ENCODE measurements around the gene PRKACA. TPM values are rescaled to one million over a fixed set of nuclear protein-coding genes. Genes with fewer than 3 reads are reported as not detected.
"Not testable (repeated sequence)": the region's sequence is repeated elsewhere in the genome, so short reads cannot be mapped to it uniquely, and the experiment has no call there.

The PRKACA gene
- total and polyA plus RNA-seq, 2 donors (not counting 3 experiments of a cell fraction or from before 2014, with no cell fraction given) = 44.2 to 97.5 TPM

GRCh38 chr19:14042659-14043608 lies 74.6 kb downstream of the PRKACA start:
- H3K79me2 ChIP-seq (ENCODE audit: control insufficient read depth, insufficient read depth, low read length); H3K9me1 ChIP-seq (replicated peaks; ENCODE audit: control insufficient read depth, extremely low read depth, insufficient read depth, low read length); BruUV-seq (replicated peaks); dilution Hi-C loops (cut with MboI; ENCODE audit: extremely low pct_ligation_motif_present, low sequenced_read_pairs); H3K36me3 ChIP-seq (ENCODE audit: control insufficient read depth in 2 of 2, extremely low read depth in 1 of 2, insufficient read depth in 2 of 2, low read length in 2 of 2); H3K4me2 ChIP-seq (ENCODE audit: insufficient read depth, low read length); H3K4me1 ChIP-seq (ENCODE audit: control insufficient read depth, extremely low read depth, insufficient read depth, low read length); H3K4me3 ChIP-seq (replicated peaks in 1 of 3; ENCODE audit: insufficient read depth in 1 of 3, low read depth in 1 of 3, low read length in 3 of 3); H3K27me3 ChIP-seq (ENCODE audit: control insufficient read depth in 2 of 2, insufficient read depth in 2 of 2, low read length in 2 of 2); H3K9me3 ChIP-seq (replicated peaks; ENCODE audit: control insufficient read depth, insufficient read depth, low read length); H4K20me1 ChIP-seq (replicated peaks; ENCODE audit: control insufficient read depth, extremely low read depth, insufficient read depth, low read length): not testable (repeated sequence)
- intact Hi-C loops (cut with micrococcal nuclease) = loop anchor here (1.0 to 10.0 kb wide), 4 partner anchors 36 to 448 kb away; partner anchors contain the start of genes DCAF15 and RFX1
- peak overlapping the region; percentile 13 for H3K9ac ChIP-seq (replicated peaks; ENCODE audit: extremely low read depth, insufficient read depth, low read length)
- peak; percentile 59 to 63 for TF ChIP-seq CTCF (IDR thresholded peaks at IDR 0.05; ENCODE audit: extremely low read depth in 1 of 2, insufficient read depth in 1 of 2, low read depth in 1 of 2, low read length in 2 of 2)
- peak; percentile 69 for FAIRE-seq
- CTCF ChIA-PET = interaction anchor here (0.7 to 3.8 kb wide), 20 partner anchors 9 to 163 kb away, joined by 3 to 22 read pairs (median 4); partner anchors contain the start of genes ASF1B, IL27RA, RFX1 and RLN3
- POLR2A ChIA-PET = interaction anchor here (0.7 kb wide), 1 partner anchor 819 kb away, joined by 3 read pairs; no protein-coding TSS in a partner anchor
- DNase-seq (ENCODE audit: low read depth, low spot score) = peak; percentile 78
- peak overlapping the region; percentile 48 for H2AFZ ChIP-seq (ENCODE audit: low read depth, low read length)
- peak overlapping the region; percentile 48 for H3K27ac ChIP-seq (ENCODE audit: insufficient read depth, low read depth, low read length)

Other genes starting within 250 kb of the PRKACA start
- gene NANOS3, start 240.6 kb downstream of the PRKACA start, total RNA-seq = 3.4 and 4.4 TPM in 2 replicates
- 1.0 and 1.5 TPM in 2 replicates for gene NANOS3, start 240.6 kb downstream of the PRKACA start, polyA plus RNA-seq
- 1.5 and 2.5 TPM in 2 replicates for gene BRME1, start 211.6 kb downstream of the PRKACA start, total RNA-seq
- gene BRME1, start 211.6 kb downstream of the PRKACA start, polyA plus RNA-seq = 0.69 and 0.86 TPM in 2 replicates
- 29.8 and 33.7 TPM in 2 replicates for gene CC2D1A, start 211.6 kb downstream of the PRKACA start, total RNA-seq
- gene CC2D1A, start 211.6 kb downstream of the PRKACA start, polyA plus RNA-seq = 13.6 and 14.9 TPM in 2 replicates
- 2.0 TPM in 1 of 2 replicates, not detected in the other for gene PODNL1, start 179.3 kb downstream of the PRKACA start, total RNA-seq
- 0.21 and 0.32 TPM in 2 replicates for gene PODNL1, start 179.3 kb downstream of the PRKACA start, polyA plus RNA-seq
- 42.4 and 47.9 TPM in 2 replicates for gene DCAF15, start 165.3 kb downstream of the PRKACA start, total RNA-seq
- gene DCAF15, start 165.3 kb downstream of the PRKACA start, polyA plus RNA-seq = 41.9 and 50.5 TPM in 2 replicates
- gene RFX1, start 111.4 kb downstream of the PRKACA start, total RNA-seq = 14.4 and 14.7 TPM in 2 replicates
- 2.2 and 2.3 TPM in 2 replicates for gene RFX1, start 111.4 kb downstream of the PRKACA start, polyA plus RNA-seq
- gene RLN3, start 89.6 kb downstream of the PRKACA start, total RNA-seq = not detected in 2 replicates
- gene RLN3, start 89.6 kb downstream of the PRKACA start, polyA plus RNA-seq = not detected in 2 replicates
- 3.7 and 4.5 TPM in 2 replicates for gene IL27RA, start 86.0 kb downstream of the PRKACA start, total RNA-seq
- gene IL27RA, start 86.0 kb downstream of the PRKACA start, polyA plus RNA-seq = 1.6 and 1.8 TPM in 2 replicates
- gene PALM3, start 55.7 kb downstream of the PRKACA start, total RNA-seq = 0.31 TPM in 1 of 2 replicates, not detected in the other
- gene PALM3, start 55.7 kb downstream of the PRKACA start, polyA plus RNA-seq = 0.08 TPM in 2 replicates
- gene MISP3, start 45.0 kb downstream of the PRKACA start, total RNA-seq = 0.31 TPM in 1 of 2 replicates, not detected in the other
- 0.25 and 0.26 TPM in 2 replicates for gene MISP3, start 45.0 kb downstream of the PRKACA start, polyA plus RNA-seq
- 0.55 TPM in 1 of 2 replicates, not detected in the other for gene C19orf67, start 32.0 kb downstream of the PRKACA start, total RNA-seq
- gene C19orf67, start 32.0 kb downstream of the PRKACA start, polyA plus RNA-seq = not detected in 2 replicates
- gene SAMD1, start 27.0 kb downstream of the PRKACA start, total RNA-seq = 35.2 and 35.9 TPM in 2 replicates
- gene SAMD1, start 27.0 kb downstream of the PRKACA start, polyA plus RNA-seq = 13.8 and 14.1 TPM in 2 replicates
- gene ASF1B, start 18.8 kb upstream of the PRKACA start, total RNA-seq = 37.1 and 39.1 TPM in 2 replicates
- gene ASF1B, start 18.8 kb upstream of the PRKACA start, polyA plus RNA-seq = 36.6 and 42.4 TPM in 2 replicates
- gene ADGRL1, start 88.4 kb upstream of the PRKACA start, total RNA-seq = 5.4 and 7.3 TPM in 2 replicates
- gene ADGRL1, start 88.4 kb upstream of the PRKACA start, polyA plus RNA-seq = 8.3 and 9.0 TPM in 2 replicates

Data from endothelial cell of umbilical vein (primary cell).